HepG2 (cell line): Measurements from ENCODE around the gene SMC6. TPM values are rescaled to one million over a fixed set of nuclear protein-coding genes. Genes with fewer than 3 reads are reported as not detected.

ENCODE experiments used
- ARID4A ChIP-seq: sonication (generic); formaldehyde crosslinking; IDR thresholded peaks from 2 replicates; pipeline ENCODE4 v1.5.0; 2020; ENCODE audit warnings: mild to moderate bottlenecking, missing genetic modification reagents, borderline replicate concordance
- ATF7 ChIP-seq, 2 experiments: fragments of 450-650 bp in 1 of 2; sonication (generic) in 1 of 2; formaldehyde crosslinking in 1 of 2; IDR thresholded peaks; 2 replicates each; pipeline versions ENCODE4 v1.4.0 to v1.6.1; 2016 to 2020; ENCODE audit warnings: antibody characterized with exemption in 1 of 2, mild to moderate bottlenecking in 1 of 2, missing genetic modification reagents in 1 of 2
- CBFB ChIP-seq: sonication (generic); formaldehyde crosslinking; IDR thresholded peaks from 2 replicates; pipeline ENCODE4 v1.4.0; 2020; ENCODE audit warnings: missing genetic modification reagents
- EHMT2 ChIP-seq: fragments of 200-600 bp; sonication (generic); IDR thresholded peaks from 2 replicates; pipeline ENCODE4 v1.7.0; 2017; ENCODE audit warnings: antibody characterized with exemption, low read depth, low read length, borderline replicate concordance
- FOSL1 ChIP-seq: sonication (generic); formaldehyde crosslinking; IDR thresholded peaks from 2 replicates; pipeline ENCODE4 v1.9.0; 2021; ENCODE audit warnings: missing genetic modification reagents, borderline replicate concordance
- HDAC6 ChIP-seq: fragments of 200-600 bp; sonication (generic); IDR thresholded peaks from 2 replicates; pipeline ENCODE4 v1.7.0; 2017; ENCODE audit warnings: mild to moderate bottlenecking, antibody characterized with exemption, low read length, low read depth
- HIVEP1 ChIP-seq: sonication (generic); formaldehyde crosslinking; IDR thresholded peaks from 2 replicates; pipeline ENCODE4 v1.4.0; 2020; ENCODE audit warnings: mild to moderate bottlenecking, missing genetic modification reagents
- KDM5B ChIP-seq: sonication (generic); formaldehyde crosslinking; IDR thresholded peaks from 2 replicates; pipeline ENCODE4 v1.4.0; 2020; ENCODE audit warnings: missing genetic modification reagents, mild to moderate bottlenecking, borderline replicate concordance
- NFE2L1 ChIP-seq: sonication (generic); formaldehyde crosslinking; IDR thresholded peaks from 2 replicates; pipeline ENCODE4 v1.4.0; 2020; ENCODE audit warnings: missing genetic modification reagents, mild to moderate bottlenecking, borderline replicate concordance
- PAX8 ChIP-seq: sonication (generic); formaldehyde crosslinking; IDR thresholded peaks from 2 replicates; pipeline ENCODE4 v1.8.0; 2022; ENCODE audit warnings: mild to moderate bottlenecking, missing genetic modification reagents, borderline replicate concordance
- SP1 ChIP-seq, 2 experiments: fragments of 450-650 bp in 1 of 2; sonication (generic) in 1 of 2; formaldehyde crosslinking in 1 of 2; IDR thresholded peaks; 2 replicates each; pipeline versions ENCODE4 v1.4.0 to v1.6.1; 2016 to 2020; ENCODE audit warnings: missing genetic modification reagents in 1 of 2
- SRSF9 ChIP-seq: fragments of 200-400 bp; formaldehyde crosslinking; IDR thresholded peaks from 2 replicates; pipeline ENCODE4 v1.6.1; 2018; ENCODE audit warnings: borderline replicate concordance, mild to moderate bottlenecking, low read depth, low read length; ENCODE audit not compliant: insufficient read depth, poor library complexity, severe bottlenecking
- TCF7 ChIP-seq: sonication (generic); IDR thresholded peaks from 2 replicates; pipeline ENCODE4 v1.6.1; 2016; ENCODE audit warnings: antibody characterized with exemption, low read depth
- TRIM24 ChIP-seq: sonication (generic); formaldehyde crosslinking; IDR thresholded peaks from 2 replicates; pipeline ENCODE4 v1.8.0; 2022; ENCODE audit warnings: mild to moderate bottlenecking, missing genetic modification reagents
- YY1 ChIP-seq: IDR thresholded peaks from 2 replicates; pipeline ENCODE4 v1.6.1; 2011; ENCODE audit warnings: low read length, low read depth, moderate library complexity, mild to moderate bottlenecking; ENCODE audit not compliant: insufficient read depth, insufficient replicate concordance
- ZC3H13 ChIP-seq: sonication (generic); formaldehyde crosslinking; IDR thresholded peaks from 2 replicates; pipeline ENCODE4 v1.8.1; 2023; ENCODE audit warnings: mild to moderate bottlenecking, missing genetic modification reagents, moderate library complexity
- ZNF230 ChIP-seq: sonication (generic); formaldehyde crosslinking; IDR thresholded peaks from 2 replicates; pipeline ENCODE4 v1.4.0; 2020; ENCODE audit warnings: mild to moderate bottlenecking, missing genetic modification reagents
- ZNF549 ChIP-seq: sonication (generic); formaldehyde crosslinking; IDR thresholded peaks from 2 replicates; pipeline ENCODE4 v1.5.0; 2020; ENCODE audit warnings: missing genetic modification reagents
- ZNF639 ChIP-seq: conservative IDR thresholded peaks from 2 replicates; pipeline ENCODE4 v1.6.1; 2018; ENCODE audit warnings: missing genetic modification reagents
- ZNF703 ChIP-seq: sonication (generic); formaldehyde crosslinking; IDR thresholded peaks from 2 replicates; pipeline ENCODE4 v1.5.1; 2020; ENCODE audit warnings: missing genetic modification reagents, mild to moderate bottlenecking, moderate library complexity, borderline replicate concordance
- ZNF775 ChIP-seq: sonication (generic); formaldehyde crosslinking; IDR thresholded peaks from 2 replicates; pipeline ENCODE4 v1.4.0; 2020; ENCODE audit warnings: missing genetic modification reagents, mild to moderate bottlenecking, moderate library complexity, borderline replicate concordance
- ZNF782 ChIP-seq: sonication (generic); formaldehyde crosslinking; IDR thresholded peaks from 2 replicates; pipeline ENCODE4 v1.4.0; 2020; ENCODE audit warnings: missing genetic modification reagents, mild to moderate bottlenecking, borderline replicate concordance
- polyA plus RNA-seq, 8 experiments: library from polyadenylated mRNA; depleted of rRNA in 3 of 8; stranded (reverse) in 7 of 8; unstranded in 1 of 8; fragments of >200 nt; fragmentation: Illumina TruSeq in 4 of 8; extraction: Trizol in 4 of 8; gene quantifications; 2 replicates each; pipeline versions ENCODE4 v1.2.1 to v1.2.3, GENCODE V29; 2011 to 2016; ENCODE audit warnings: low read depth in 4 of 8, missing spikeins in 1 of 8, mixed read lengths in 1 of 8; ENCODE audit not compliant: insufficient read depth in 1 of 8
- total RNA-seq, 5 experiments: library from RNA; depleted of rRNA; stranded (reverse); fragments of >200 nt; fragmentation: Illumina TruSeq; extraction: Trizol; gene quantifications; 2 replicates each; pipeline ENCODE4 v1.2.3, GENCODE V29; 2016; ENCODE audit warnings: low read depth in 1 of 5

Gene SMC6
- total and polyA plus RNA-seq, 2 of the 13 experiments (the other 11 are each of a cell fraction or from before 2014, with no cell fraction given): 18.9 to 55.3 TPM

GRCh38 chr2:17753803-17754663, at the start of gene SMC6, which contains the start of gene GEN1 (continued):
- TF ChIP-seq ZNF230 (CRISPR knock-in tag) (no peak), TRIM24 (no peak), HIVEP1 (CRISPR knock-in tag) (no peak), PAX8 (CRISPR knock-in tag) (no peak), CBFB (peak; percentile 34), YY1 (peak; percentile 69), HDAC6 (no peak), ZNF549 (no peak), ZNF639 (CRISPR knock-in tag) (peak; percentile 68; the same call in 1 of the 2 replicates), ZNF703 (CRISPR knock-in tag) (peak; percentile 58; the same call in 1 of the 2 replicates), EHMT2 (no peak), KDM5B (CRISPR knock-in tag) (no peak; the same call in 1 of the 2 replicates), ATF7 (IDR thresholded peaks at IDR 0.05) (no peak), ATF7 (CRISPR knock-in tag; IDR thresholded peaks at IDR 0.05) (no peak), ARID4A (CRISPR knock-in tag) (peak; percentile 94; the same call in 1 of the 2 replicates), NFE2L1 (CRISPR knock-in tag) (no peak), FOSL1 (CRISPR knock-in tag) (no peak), ZNF782 (CRISPR knock-in tag) (no peak), SRSF9 (no peak), ZNF775 (CRISPR knock-in tag) (no peak), SP1 (IDR thresholded peaks at IDR 0.05) (no peak), SP1 (CRISPR knock-in tag; IDR thresholded peaks at IDR 0.05) (peak; percentile 80; the same call in 1 of the 2 replicates), TCF7 (no peak), ZC3H13 (peak; percentile 28; the same call in 1 of the 2 replicates)
